IMR-90 (cell line): ENCODE measurements around the gene EFHD2. TPM values are rescaled to one million over a fixed set of nuclear protein-coding genes. Genes with fewer than 3 reads are reported as not detected.

Experiments used
- ATAC-seq: fragments of 200-7000 bp; cut with Tn5 transposase; 2 replicates; pipeline ENCODE4 v1.9.1; 2020; ENCODE audit warnings: low read depth, mild to moderate bottlenecking, moderate library complexity
- BruUV-seq: library from RNA; stranded (reverse); fragments of 400-500 nt; replicated peaks from 2 replicates; lab custom pipeline; 2021; lab: Mats Ljungman, UMichigan
- CTCF ChIA-PET: fragments of 300-600 bp; formaldehyde crosslinking; extraction: SDS; loops from one replicate; lab custom pipeline; 2021; ENCODE audit warnings: antibody characterized with exemption; lab: Yijun Ruan, JAX
- POLR2A ChIA-PET: fragments of 300-600 bp; sonication (Branson Sonifier 250); formaldehyde crosslinking; loops from one replicate; lab custom pipeline; 2022; ENCODE audit warnings: antibody characterized with exemption; ENCODE audit not compliant: unreplicated experiment; lab: Charles Lee
- DNase-seq: peaks from one replicate; pipeline ENCODE4 v3.0.0; 2013
- H2AFZ ChIP-seq: replicated peaks from 2 replicates; pipeline ENCODE3; 2013; ENCODE audit warnings: low read length, mild to moderate bottlenecking; ENCODE audit not compliant: poor library complexity
- H2AK5ac ChIP-seq: 2 replicates; pipeline ENCODE4 v1.6.1; 2013; ENCODE audit warnings: low read depth, low read length, inconsistent platforms
- H2AK9ac ChIP-seq: replicated peaks from 2 replicates; pipeline ENCODE3; 2013; ENCODE audit warnings: mild to moderate bottlenecking, low read depth, low read length, moderate library complexity; ENCODE audit not compliant: poor library complexity
- H2BK120ac ChIP-seq: 2 replicates; pipeline ENCODE4 v1.6.1; 2013; ENCODE audit warnings: low read depth, low read length, inconsistent platforms
- H2BK15ac ChIP-seq: 3 replicates; pipeline ENCODE4 v1.6.1; 2013; ENCODE audit warnings: low read depth, low read length, inconsistent platforms
- H2BK20ac ChIP-seq: 2 replicates; pipeline ENCODE4 v1.6.1; 2013; ENCODE audit warnings: low read depth, mild to moderate bottlenecking, inconsistent platforms, low read length, moderate library complexity
- H2BK5ac ChIP-seq: 2 replicates; pipeline ENCODE4 v1.6.1; 2013; ENCODE audit warnings: mild to moderate bottlenecking, low read depth, low read length, inconsistent platforms; ENCODE audit not compliant: poor library complexity, severe bottlenecking
- H3K14ac ChIP-seq: replicated peaks from 2 replicates; pipeline ENCODE4 v1.6.1; 2013; ENCODE audit warnings: low read depth, low read length, inconsistent platforms
- H3K18ac ChIP-seq: 2 replicates; pipeline ENCODE4 v1.6.1; 2013; ENCODE audit warnings: low read depth, low read length, control low read depth
- H3K23ac ChIP-seq: 2 replicates; pipeline ENCODE4 v1.6.1; 2013; ENCODE audit warnings: low read depth, low read length, inconsistent platforms
- H3K27ac ChIP-seq: 2 replicates; pipeline ENCODE4 v1.5.1; 2013; ENCODE audit warnings: mild to moderate bottlenecking, control low read depth, low read length; ENCODE audit not compliant: insufficient read depth
- H3K27me3 ChIP-seq: 2 replicates; pipeline ENCODE4 v1.6.1; 2013; ENCODE audit warnings: low read length; ENCODE audit not compliant: control insufficient read depth, insufficient read depth
- H3K36me3 ChIP-seq: 2 replicates; pipeline ENCODE4 v1.6.1; 2013; ENCODE audit warnings: low read length, mixed read lengths; ENCODE audit not compliant: control insufficient read depth, insufficient read depth
- H3K4ac ChIP-seq: 2 replicates; pipeline ENCODE4 v1.6.1; 2013; ENCODE audit warnings: low read depth, low read length, inconsistent platforms
- H3K4me1 ChIP-seq: 2 replicates; pipeline ENCODE4 v1.6.1; 2013; ENCODE audit warnings: low read length, mixed read lengths; ENCODE audit not compliant: control insufficient read depth, insufficient read depth
- H3K4me2 ChIP-seq: 2 replicates; pipeline ENCODE4 v1.6.1; 2013; ENCODE audit warnings: low read depth, mild to moderate bottlenecking, control low read depth, low read length, moderate library complexity
- H3K4me3 ChIP-seq: 2 replicates; pipeline ENCODE4 v1.5.1; 2013; ENCODE audit warnings: low read depth, mild to moderate bottlenecking, control low read depth, low read length, moderate library complexity; ENCODE audit not compliant: insufficient read depth
- H3K56ac ChIP-seq: 2 replicates; pipeline ENCODE4 v1.6.1; 2013; ENCODE audit warnings: low read length, inconsistent platforms; ENCODE audit not compliant: insufficient read depth; ENCODE audit errors: extremely low read depth
- H3K79me1 ChIP-seq, 2 experiments: 2 replicates each; pipeline ENCODE4 v1.6.1; 2013; ENCODE audit warnings: low read length in 2 of 2, inconsistent platforms in 1 of 2, low read depth in 1 of 2
- H3K9ac ChIP-seq: 2 replicates; pipeline ENCODE4 v1.6.1; 2013; ENCODE audit warnings: low read depth, low read length, control low read depth
- H3K9me1 ChIP-seq: 2 replicates; pipeline ENCODE4 v1.6.1; 2013; ENCODE audit warnings: low read length, inconsistent platforms; ENCODE audit not compliant: insufficient read depth
- H3K9me3 ChIP-seq: 2 replicates; pipeline ENCODE4 v1.6.1; 2013; ENCODE audit warnings: low read length; ENCODE audit not compliant: control insufficient read depth, insufficient read depth
- H4K20me1 ChIP-seq: 2 replicates; pipeline ENCODE4 v1.6.1; 2013; ENCODE audit warnings: low read length, inconsistent platforms; ENCODE audit not compliant: insufficient read depth
- H4K5ac ChIP-seq: 2 replicates; pipeline ENCODE4 v1.6.1; 2013; ENCODE audit warnings: mild to moderate bottlenecking, low read depth, low read length, control low read depth
- H4K8ac ChIP-seq, 2 experiments: 2 replicates each; pipeline ENCODE4 v1.6.1; 2013; ENCODE audit warnings: low read depth in 2 of 2, low read length in 2 of 2, control low read depth in 1 of 2, inconsistent platforms in 1 of 2
- H4K91ac ChIP-seq: 2 replicates; pipeline ENCODE4 v1.6.1; 2013; ENCODE audit warnings: low read depth, low read length, inconsistent platforms; ENCODE audit not compliant: insufficient read depth
- BHLHE40 ChIP-seq: fragments of 150-350 bp; IDR thresholded peaks from 2 replicates; pipeline ENCODE4 v1.6.1; 2016; ENCODE audit warnings: mild to moderate bottlenecking, low read depth, low read length
- CEBPB ChIP-seq: IDR thresholded peaks from 2 replicates; pipeline ENCODE4 v1.6.1; 2012; ENCODE audit warnings: low read depth, low read length, improper control_type of control experiment
- CHD1 ChIP-seq: IDR thresholded peaks from 2 replicates; pipeline ENCODE4 v1.6.1; 2012; ENCODE audit warnings: low read depth, low read length, improper control_type of control experiment
- FOS ChIP-seq: fragments of 150-350 bp; IDR thresholded peaks from 2 replicates; pipeline ENCODE4 v1.6.1; 2016; ENCODE audit warnings: low read depth, low read length
- MAFK ChIP-seq: IDR thresholded peaks from 2 replicates; pipeline ENCODE4 v1.6.1; 2012; ENCODE audit warnings: low read depth, low read length, improper control_type of control experiment
- MAZ ChIP-seq: IDR thresholded peaks from 2 replicates; pipeline ENCODE4 v1.6.1; 2012; ENCODE audit warnings: low read depth, mild to moderate bottlenecking, low read length, improper control_type of control experiment, moderate library complexity, borderline replicate concordance
- MXI1 ChIP-seq: IDR thresholded peaks from 2 replicates; pipeline ENCODE4 v1.6.1; 2012; ENCODE audit warnings: low read depth, mild to moderate bottlenecking, low read length, moderate library complexity, borderline replicate concordance
- RAD21 ChIP-seq: IDR thresholded peaks from 2 replicates; pipeline ENCODE4 v1.6.1; 2012; ENCODE audit warnings: low read length, improper control_type of control experiment
- RCOR1 ChIP-seq: IDR thresholded peaks from 2 replicates; pipeline ENCODE4 v1.6.1; 2012; ENCODE audit warnings: mild to moderate bottlenecking, low read length, improper control_type of control experiment; ENCODE audit not compliant: insufficient replicate concordance
- RFX5 ChIP-seq: IDR thresholded peaks from 2 replicates; pipeline ENCODE4 v1.8.0; 2012; ENCODE audit warnings: low read depth, mild to moderate bottlenecking, low read length, moderate library complexity
- SMC3 ChIP-seq: fragments of 150-350 bp; IDR thresholded peaks from 2 replicates; pipeline ENCODE4 v1.6.1; 2016; ENCODE audit warnings: low read depth, mild to moderate bottlenecking, antibody characterized with exemption, low read length, moderate library complexity
- USF2 ChIP-seq: fragments of 150-350 bp; IDR thresholded peaks from 2 replicates; pipeline ENCODE4 v1.6.1; 2017; ENCODE audit warnings: mild to moderate bottlenecking, antibody characterized with exemption, low read length, low read depth
- WGBS, 2 experiments: methylation state at CpG; one replicate each; pipeline versions ENCODE4 v1.1.5 to v1.1.7; 2013; ENCODE audit warnings: missing lambda C conversion rate in 2 of 2; ENCODE audit not compliant: insufficient read length in 1 of 2; ENCODE audit errors: extremely low coverage in 2 of 2; 5-methylcytosine and 5-hydroxymethylcytosine counted together
- dilution Hi-C: fragments of 300-500 bp; cut with HindIII; formaldehyde crosslinking; loops from one replicate; pipeline ENCODE4 v1.14.3; 2018; ENCODE audit warnings: low sequenced_read_pairs; ENCODE audit not compliant: unreplicated experiment
- in situ Hi-C: fragments of 300-500 bp; cut with MboI; formaldehyde crosslinking; loops from 3 replicates; pipeline ENCODE4 v1.14.3; 2019; ENCODE audit warnings: low sequenced_read_pairs, inconsistent platforms, mixed read lengths
- intact Hi-C: fragments of 100-400 bp; cut with micrococcal nuclease; formaldehyde crosslinking; loops from 2 replicates; pipeline ENCODE4 v1.10.0; 2022
- polyA plus RNA-seq, 3 experiments: library from polyadenylated mRNA; depleted of rRNA; stranded (reverse); fragments of >200 nt; gene quantifications; 2 replicates each; pipeline ENCODE4 v1.2.3, GENCODE V29; 2012; ENCODE audit warnings: low replicate concordance in 1 of 3
- total RNA-seq: library from RNA; depleted of rRNA; stranded (reverse); fragments of >200 nt; gene quantifications from 2 replicates; pipeline ENCODE4 v1.2.3, GENCODE V29; 2012

EFHD2 gene
- total and polyA plus RNA-seq, 2 of the 4 experiments (the other 2 are of a cell fraction) = 22.6 to 58.9 TPM

GRCh38 chr1:15433471-15433870, 23.8 kb downstream of the EFHD2 start:
- peak overlapping the region; percentile 26; the same call in 1 of the 2 replicates for H4K5ac ChIP-seq
- DNase-seq = no peak
- intact Hi-C loops = loop anchor here (2.0 kb wide), 1 partner anchor 23 kb away; no protein-coding TSS in a partner anchor
- 0 out of 2 replicates have a peak overlapping the region, but pooled peaks have one; percentile 37 for H3K14ac ChIP-seq
- H3K9ac ChIP-seq = no peak overlapping the region
- peak overlapping the region; percentile 37 for H2BK120ac ChIP-seq
- H2AK9ac ChIP-seq = peak overlapping the region; percentile 45
- peaks cover 7% of the 10 kb centered on the region; the same call in 1 of the 2 replicates for H4K20me1 ChIP-seq
- dilution Hi-C loops = no loop called here
- peaks cover 0 to 3% of the 10 kb centered on the region in 2 experiments; a peak in 1 of 4 replicates for H3K79me1 ChIP-seq
- H3K4ac ChIP-seq = peak overlapping the region; percentile 55
- ChIA-PET POLR2A (no interaction called here), CTCF (no interaction called here)
- H4K91ac ChIP-seq = peak overlapping the region; percentile 23; the same call in 1 of the 2 replicates
- H3K36me3 ChIP-seq = no peaks in the 10 kb centered on the region
- no TSS peak for BruUV-seq
- H2BK20ac ChIP-seq = no peak overlapping the region
- no peak overlapping the region for H3K4me2 ChIP-seq
- peak overlapping the region; percentile 22; the same call in 1 of the 2 replicates for H3K27ac ChIP-seq
- 87% methylated on average over 3 of the region's 9 CpGs; no CpG with 5 or more reads in 1 of the 2 experiments for WGBS, 2 experiments
- peak overlapping the region; percentile 58 for H2BK5ac ChIP-seq
- H3K56ac ChIP-seq = no peak overlapping the region
- in situ Hi-C loops = no loop called here
- H3K4me3 ChIP-seq = no peak overlapping the region
- peak overlapping the region in 1 of 2 experiments; percentile 34; a peak in 1 of 4 replicates for H4K8ac ChIP-seq
- peak overlapping the region; percentile 86 for H2AK5ac ChIP-seq
- H2BK15ac ChIP-seq = peak overlapping the region; percentile 21; the same call in 1 of the 3 replicates
- H3K4me1 ChIP-seq = peaks cover 17% of the 10 kb centered on the region
- H3K9me3 ChIP-seq = no peaks in the 10 kb centered on the region
- H3K18ac ChIP-seq = peak overlapping the region; percentile 89
- no peak overlapping the region for H2AFZ ChIP-seq
- no peaks in the 10 kb centered on the region for H3K27me3 ChIP-seq
- no peak for ATAC-seq
- peaks cover 9% of the 10 kb centered on the region for H3K9me1 ChIP-seq
- no peak overlapping the region for H3K23ac ChIP-seq
- no peak for TF ChIP-seq FOS
- TF ChIP-seq SMC3 = no peak
- TF ChIP-seq CEBPB = no peak
- TF ChIP-seq RCOR1 = no peak
- no peak for TF ChIP-seq MAZ
- TF ChIP-seq RAD21 = no peak
- TF ChIP-seq MAFK = no peak
- TF ChIP-seq RFX5 = no peak
- TF ChIP-seq CHD1 = no peak
- TF ChIP-seq USF2 = no peak
- no peak for TF ChIP-seq MXI1
- no peak for TF ChIP-seq BHLHE40
